Measurements from ENCODE around the gene CFAP44. TPM values are rescaled to one million over a fixed set of nuclear protein-coding genes. Genes with fewer than 3 reads are reported as not detected.

Gene CFAP44
- total RNA-seq, 2 experiments from 2014 or later: 5.2 to 7.2 TPM

- CTCF ChIA-PET (ENCODE audit: unreplicated experiment): no interaction called here
- POLR2A ChIA-PET: interaction anchor here (1.0 to 1.1 kb wide), 2 partner anchors 11 to 41 kb away, joined by 3 to 5 read pairs; no protein-coding TSS in a partner anchor
- no peak overlapping the region for H2AFZ ChIP-seq (ENCODE audit: low read length)
- peaks cover 2% of the 10 kb centered on the region for H3K4me1 ChIP-seq (ENCODE audit: insufficient read depth, low read length, poor library complexity, severe bottlenecking)
- intact Hi-C loops (cut with micrococcal nuclease; ENCODE audit: unreplicated experiment): no loop called here
- no peaks in the 10 kb centered on the region; the same call in 1 of the 2 replicates for H3K9me3 ChIP-seq (ENCODE audit: low read length)
- DNase-seq (ENCODE audit: low spot score): no peak
- H3K4me2 ChIP-seq (ENCODE audit: low read length): no peak overlapping the region
- peaks cover 28% of the 10 kb centered on the region for H3K36me3 ChIP-seq (ENCODE audit: insufficient read depth, low read length)
- H3K4me3 ChIP-seq (ENCODE audit: low read depth, low read length, poor library complexity, severe bottlenecking): no peak overlapping the region
- TF ChIP-seq EZH2phosphoT487 (IDR thresholded peaks at IDR 0.05; ENCODE audit: borderline replicate concordance, low read depth, low read length) (no peak), CTCF (conservative IDR thresholded peaks at IDR 0.05; ENCODE audit: low read length) (no peak)
- H3K27ac ChIP-seq (ENCODE audit: low read depth, low read length, poor library complexity, severe bottlenecking): no peak overlapping the region
- BruUV-seq (replicated peaks): no TSS peak
- H4K20me1 ChIP-seq (ENCODE audit: insufficient read depth, low read length): no peaks in the 10 kb centered on the region
- no peaks in the 10 kb centered on the region for H3K9me2 ChIP-seq (ENCODE audit: insufficient read depth, low read length)
- no peaks in the 10 kb centered on the region for H3K79me2 ChIP-seq (ENCODE audit: insufficient read depth, low read depth, low read length)
Measured at GRCh38 chr3:113428581-113428980, 12.7 kb downstream of the CFAP44 start.

GRCh38 chr3:113423699-113424098, 17.6 kb downstream of the CFAP44 start:
- H3K36me3 ChIP-seq (ENCODE audit: insufficient read depth, low read length): peaks cover 28% of the 10 kb centered on the region
- no peaks in the 10 kb centered on the region for H3K79me2 ChIP-seq (ENCODE audit: insufficient read depth, low read depth, low read length)
- H3K4me1 ChIP-seq (ENCODE audit: insufficient read depth, low read length, poor library complexity, severe bottlenecking): peaks cover 7% of the 10 kb centered on the region
- no TSS peak for BruUV-seq (replicated peaks)
- no peaks in the 10 kb centered on the region for H3K9me2 ChIP-seq (ENCODE audit: insufficient read depth, low read length)
- no peaks in the 10 kb centered on the region; the same call in 1 of the 2 replicates for H3K9me3 ChIP-seq (ENCODE audit: low read length)
- no peak overlapping the region for H3K4me2 ChIP-seq (ENCODE audit: low read length)
- H2AFZ ChIP-seq (ENCODE audit: low read length): no peak overlapping the region
- H3K4me3 ChIP-seq (ENCODE audit: low read depth, low read length, poor library complexity, severe bottlenecking): no peak overlapping the region
- DNase-seq (ENCODE audit: low spot score): peak; percentile 6
- no peak for TF ChIP-seq CTCF (conservative IDR thresholded peaks at IDR 0.05; ENCODE audit: low read length)
- CTCF ChIA-PET (ENCODE audit: unreplicated experiment): no interaction called here
- intact Hi-C loops (cut with micrococcal nuclease; ENCODE audit: unreplicated experiment): no loop called here
- no peak overlapping the region for H3K27ac ChIP-seq (ENCODE audit: low read depth, low read length, poor library complexity, severe bottlenecking)
- POLR2A ChIA-PET: interaction anchor here (0.6 kb wide), 1 partner anchor 92 kb away, joined by 4 read pairs; no protein-coding TSS in a partner anchor
- no peaks in the 10 kb centered on the region for H4K20me1 ChIP-seq (ENCODE audit: insufficient read depth, low read length)

GRCh38 chr3:113421082-113421481, 20.2 kb downstream of the CFAP44 start:
- TF ChIP-seq CTCF (conservative IDR thresholded peaks at IDR 0.05; ENCODE audit: low read length) (no peak), EZH2phosphoT487 (IDR thresholded peaks at IDR 0.05; ENCODE audit: borderline replicate concordance, low read depth, low read length) (no peak)
- Histone ChIP-seq H3K9me3 (ENCODE audit: low read length) (no peaks in the 10 kb centered on the region; the same call in 1 of the 2 replicates), H3K4me1 (ENCODE audit: insufficient read depth, low read length, poor library complexity, severe bottlenecking) (peaks cover 7% of the 10 kb centered on the region), H2AFZ (ENCODE audit: low read length) (no peak overlapping the region), H3K9me2 (ENCODE audit: insufficient read depth, low read length) (no peaks in the 10 kb centered on the region), H4K20me1 (ENCODE audit: insufficient read depth, low read length) (no peaks in the 10 kb centered on the region), H3K79me2 (ENCODE audit: insufficient read depth, low read depth, low read length) (no peaks in the 10 kb centered on the region), H3K4me2 (ENCODE audit: low read length) (no peak overlapping the region), H3K27ac (ENCODE audit: low read depth, low read length, poor library complexity, severe bottlenecking) (no peak overlapping the region), H3K36me3 (ENCODE audit: insufficient read depth, low read length) (peaks cover 21% of the 10 kb centered on the region), H3K4me3 (ENCODE audit: low read depth, low read length, poor library complexity, severe bottlenecking) (no peak overlapping the region)
- intact Hi-C loops (cut with micrococcal nuclease; ENCODE audit: unreplicated experiment): no loop called here
- ChIA-PET POLR2A (interaction anchor here (1.4 kb wide), 1 partner anchor 14 kb away, joined by 6 read pairs; no protein-coding TSS in a partner anchor), CTCF (ENCODE audit: unreplicated experiment) (interaction anchor here (0.6 kb wide), 1 partner anchor 418 kb away, joined by 4 read pairs; the partner anchor contains the start of gene GRAMD1C)
- DNase-seq (ENCODE audit: low spot score): no peak
- no TSS peak for BruUV-seq (replicated peaks)
